ENCODE data around the gene TMEM134.
"Not testable (repeated sequence)": the region's sequence is repeated elsewhere in the genome, so short reads cannot be mapped to it uniquely, and the experiment has no call there.

- TF ChIP-seq, protein P1, sequence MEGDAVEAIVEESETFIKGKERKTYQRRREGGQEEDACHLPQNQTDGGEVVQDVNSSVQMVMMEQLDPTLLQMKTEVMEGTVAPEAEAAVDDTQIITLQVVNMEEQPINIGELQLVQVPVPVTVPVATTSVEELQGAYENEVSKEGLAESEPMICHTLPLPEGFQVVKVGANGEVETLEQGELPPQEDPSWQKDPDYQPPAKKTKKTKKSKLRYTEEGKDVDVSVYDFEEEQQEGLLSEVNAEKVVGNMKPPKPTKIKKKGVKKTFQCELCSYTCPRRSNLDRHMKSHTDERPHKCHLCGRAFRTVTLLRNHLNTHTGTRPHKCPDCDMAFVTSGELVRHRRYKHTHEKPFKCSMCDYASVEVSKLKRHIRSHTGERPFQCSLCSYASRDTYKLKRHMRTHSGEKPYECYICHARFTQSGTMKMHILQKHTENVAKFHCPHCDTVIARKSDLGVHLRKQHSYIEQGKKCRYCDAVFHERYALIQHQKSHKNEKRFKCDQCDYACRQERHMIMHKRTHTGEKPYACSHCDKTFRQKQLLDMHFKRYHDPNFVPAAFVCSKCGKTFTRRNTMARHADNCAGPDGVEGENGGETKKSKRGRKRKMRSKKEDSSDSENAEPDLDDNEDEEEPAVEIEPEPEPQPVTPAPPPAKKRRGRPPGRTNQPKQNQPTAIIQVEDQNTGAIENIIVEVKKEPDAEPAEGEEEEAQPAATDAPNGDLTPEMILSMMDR (IDR thresholded peaks at IDR 0.05) = not testable (repeated sequence)
- TF ChIP-seq POLR2A (IDR thresholded peaks at IDR 0.05) = not testable (repeated sequence)
Measured at GRCh38 chr11:67427364-67427859, 41.6 kb downstream of the TMEM134 start.

Data from esophagus squamous epithelium (tissue), 4 donors.